Psoas muscle (tissue), 8 donors: ENCODE measurements around the gene TCL1A. TPM values are rescaled to one million over a fixed set of nuclear protein-coding genes. Genes with fewer than 3 reads are reported as not detected.

Source experiments
- ATAC-seq, 4 donors: fragments of 200-7000 bp; cut with Tn5 transposase; one replicate each; pipeline ENCODE4 v1.9.1; 2020; ENCODE audit warnings: moderate library complexity in 3 of 4, mild to moderate bottlenecking in 2 of 4
- DNase-seq, 2 donors: peaks; one replicate each; pipeline ENCODE4 v3.0.0-alpha.2; 2020
- H3K27ac ChIP-seq: fragments of 200-600 bp; one replicate; pipeline ENCODE4 v1.8.0; 2022
- H3K27me3 ChIP-seq, 3 donors: fragments of 200-600 bp in 1 of 3; one replicate each; pipeline versions ENCODE4 v1.6.1 to v1.8.0; 2013 to 2022; ENCODE audit warnings: low read length in 2 of 3, mild to moderate bottlenecking in 2 of 3, moderate library complexity in 1 of 3; ENCODE audit not compliant: insufficient read depth in 3 of 3
- H3K36me3 ChIP-seq, 2 donors: fragments of 200-600 bp in 1 of 2; one replicate each; pipeline versions ENCODE4 v1.6.1 to v1.8.0; 2013 to 2022; ENCODE audit warnings: low read depth in 1 of 2, mild to moderate bottlenecking in 1 of 2, moderate library complexity in 1 of 2; ENCODE audit not compliant: insufficient read depth in 1 of 2
- H3K4me1 ChIP-seq: fragments of 200-600 bp; one replicate; pipeline ENCODE4 v1.8.0; 2022
- H3K4me3 ChIP-seq: fragments of 200-600 bp; one replicate; pipeline ENCODE4 v1.8.0; 2022; ENCODE audit warnings: mild to moderate bottlenecking
- H3K9me3 ChIP-seq: fragments of 200-600 bp; one replicate; pipeline ENCODE4 v1.8.0; 2022
- WGBS, 3 donors: extraction: QIAGEN DNeasy Blood & Tissue Kit; methylation state at CpG; one replicate each; pipeline versions ENCODE4 v1.1.6 to v1.1.7; 2013; 5-methylcytosine and 5-hydroxymethylcytosine counted together
- intact Hi-C, 2 donors: fragments of 100-400 bp; cut with DNase I; formaldehyde crosslinking; loops; one replicate each; pipeline versions ENCODE4 v1.11.0 to v1.14.2; 2022
- polyA plus RNA-seq, 3 donors: library from polyadenylated mRNA; stranded (reverse); fragments of 200-250 nt; gene quantifications; one replicate each; pipeline ENCODE4 v1.2.3, GENCODE V29; 2013
- total RNA-seq, 4 donors: library from RNA; stranded (reverse); fragmentation: NEBNext Ultra II Directional in 2 of 4; extraction: Animal tissue kit (Norgen Biotek cat#: 25700) in 2 of 4; gene quantifications; one replicate each; pipeline versions ENCODE4 v1.2.1 to v1.2.4, GENCODE V29; 2021 to 2023
- TF ChIP-seq, protein P1 (sequence below): fragments of 200-600 bp; IDR thresholded peaks from one replicate; pipeline ENCODE4 v1.8.0; 2022; ENCODE audit warnings: antibody characterized with exemption
- donor health status: healthy with polysubstance abuse.
- donor health status: DM: no; HTN: no; CAD: no; lungs with moderate emphysema.
- donor health status: Bipolar disorder and iron deficiency.
- donor health status: healthy.
- donor health status: DM: yes; HTN: yes; CAD: no.
- donor health status: DM: no; HTN: no; CAD: no.
- donor health status: DM: no; HTN: no; CAD: no.
- donor health status: DM: yes; HTN: yes; CAD: no.

The TCL1A gene
- total and polyA plus RNA-seq, 7 donors, result 0.05 to 0.48 (median 0.17) TPM; not detected in 4

DNA sequence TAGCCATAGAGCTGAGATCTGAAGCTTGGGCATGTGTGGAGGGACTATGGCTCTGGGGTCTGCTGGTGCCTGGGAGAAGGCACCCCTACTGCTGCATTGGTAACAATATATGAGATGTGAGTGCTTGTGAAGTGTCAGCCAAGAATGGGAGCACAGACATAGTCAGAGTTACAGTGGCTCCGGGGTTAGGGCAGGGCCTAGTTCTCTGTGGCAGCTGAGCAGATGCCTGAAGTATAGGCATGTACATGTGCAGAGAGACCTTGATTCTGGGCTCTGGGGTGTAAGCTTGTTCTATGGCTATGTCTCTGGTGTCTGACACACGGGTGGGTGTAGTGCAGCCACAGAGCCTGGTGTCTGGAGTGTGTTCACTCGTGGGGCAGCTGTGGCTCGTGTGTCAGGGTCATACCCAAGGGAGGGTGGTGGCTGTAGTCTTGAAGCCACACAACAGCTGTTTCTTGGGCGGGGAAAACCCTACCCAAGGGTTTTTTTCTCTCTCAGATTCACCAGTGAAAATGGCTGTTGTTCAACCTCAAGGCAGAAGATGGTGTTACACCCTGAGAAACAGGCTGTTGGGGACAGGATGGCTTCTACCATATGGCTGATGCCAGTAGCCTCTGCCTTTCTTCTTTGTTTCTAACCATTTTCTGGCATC lies 11.9 kb upstream of the TCL1A start:
- intact Hi-C loops, result no loop called here
- DNase-seq (no peak), ATAC-seq (no peak)
- WGBS, 3 donors, result 34 to 37% (median 36%) methylated on average over 5 of the region's 5 CpGs
- TF ChIP-seq, protein P1, sequence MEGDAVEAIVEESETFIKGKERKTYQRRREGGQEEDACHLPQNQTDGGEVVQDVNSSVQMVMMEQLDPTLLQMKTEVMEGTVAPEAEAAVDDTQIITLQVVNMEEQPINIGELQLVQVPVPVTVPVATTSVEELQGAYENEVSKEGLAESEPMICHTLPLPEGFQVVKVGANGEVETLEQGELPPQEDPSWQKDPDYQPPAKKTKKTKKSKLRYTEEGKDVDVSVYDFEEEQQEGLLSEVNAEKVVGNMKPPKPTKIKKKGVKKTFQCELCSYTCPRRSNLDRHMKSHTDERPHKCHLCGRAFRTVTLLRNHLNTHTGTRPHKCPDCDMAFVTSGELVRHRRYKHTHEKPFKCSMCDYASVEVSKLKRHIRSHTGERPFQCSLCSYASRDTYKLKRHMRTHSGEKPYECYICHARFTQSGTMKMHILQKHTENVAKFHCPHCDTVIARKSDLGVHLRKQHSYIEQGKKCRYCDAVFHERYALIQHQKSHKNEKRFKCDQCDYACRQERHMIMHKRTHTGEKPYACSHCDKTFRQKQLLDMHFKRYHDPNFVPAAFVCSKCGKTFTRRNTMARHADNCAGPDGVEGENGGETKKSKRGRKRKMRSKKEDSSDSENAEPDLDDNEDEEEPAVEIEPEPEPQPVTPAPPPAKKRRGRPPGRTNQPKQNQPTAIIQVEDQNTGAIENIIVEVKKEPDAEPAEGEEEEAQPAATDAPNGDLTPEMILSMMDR, result no peak
- no peaks in the 10 kb centered on the region for H3K9me3 ChIP-seq
- H3K4me3 ChIP-seq, result no peak overlapping the region
- H3K36me3 ChIP-seq, result no peaks in the 10 kb centered on the region
- H3K4me1 ChIP-seq, result no peaks in the 10 kb centered on the region
- H3K27ac ChIP-seq, result no peak overlapping the region
- H3K27me3 ChIP-seq, result peaks cover 0 to 11% (median 4%) of the 10 kb centered on the region in 3 donors

DNA sequence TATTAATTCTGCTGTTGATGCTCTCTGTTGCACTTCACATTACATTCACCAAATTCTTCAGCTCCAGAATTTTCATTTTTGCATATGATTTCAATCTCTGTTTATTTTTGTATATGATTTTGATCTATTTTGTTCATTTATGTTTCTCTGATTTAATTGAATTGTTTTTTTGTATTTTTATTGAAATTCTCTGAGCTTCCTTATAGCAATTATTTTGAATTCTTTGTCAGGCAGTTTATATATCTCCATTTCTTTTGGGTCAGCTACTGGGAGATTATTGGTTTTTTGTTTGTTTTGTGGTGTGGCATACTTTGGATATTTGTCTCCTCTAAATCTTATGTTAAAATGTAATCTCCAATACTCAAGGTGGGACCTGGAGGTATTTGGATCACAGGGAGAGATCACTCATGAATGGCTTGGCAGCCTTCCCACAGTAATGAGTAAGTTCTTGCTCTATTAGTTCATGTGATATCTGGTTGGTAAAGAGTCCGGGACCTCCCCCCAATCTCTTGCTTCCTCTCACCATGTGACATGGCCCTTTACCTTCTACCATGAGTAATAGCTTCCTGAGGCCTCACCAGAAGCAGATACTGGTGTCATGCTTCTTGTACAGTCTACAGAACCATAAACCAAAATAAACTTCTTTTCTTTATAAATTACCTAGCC lies 8.7 kb upstream of the TCL1A start:
- Histone ChIP-seq H3K27me3 (peaks cover 0 to 6% (median 4%) of the 10 kb centered on the region in 3 donors), H3K4me1 (no peaks in the 10 kb centered on the region), H3K4me3 (no peak overlapping the region), H3K36me3 (no peaks in the 10 kb centered on the region), H3K9me3 (no peaks in the 10 kb centered on the region), H3K27ac (no peak overlapping the region)
- WGBS, 3 donors, result 67 to 76% (median 74%) methylated on average over 1 of the region's 1 CpG
- TF ChIP-seq, protein P1, result no peak
- intact Hi-C loops, result no loop called here
- ATAC-seq, result no peak
- no peak for DNase-seq

DNA sequence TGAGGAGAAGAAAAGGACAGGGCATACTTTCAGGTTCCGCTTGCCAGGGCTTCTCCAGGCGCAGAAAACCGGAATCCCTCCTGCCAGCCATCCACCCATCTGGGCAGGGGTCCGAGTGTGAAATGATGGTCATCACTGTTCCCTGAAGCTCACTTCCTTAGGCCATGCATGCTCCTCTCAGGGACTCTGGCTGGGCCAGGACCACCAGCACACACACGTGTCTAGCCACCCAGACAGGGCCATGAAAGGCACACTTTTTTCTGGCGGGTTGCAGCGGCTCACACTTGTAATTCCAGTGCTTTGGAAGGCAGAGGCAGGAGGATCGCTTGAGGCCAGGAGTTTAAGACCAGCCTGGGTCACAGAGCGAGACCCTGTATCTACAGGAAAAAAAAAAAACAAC lies 1.5 kb downstream of the TCL1A start:
- TF ChIP-seq, protein P1, result no peak
- DNase-seq, result no peak
- 86 to 92% (median 87%) methylated on average over 9 of the region's 9 CpGs for WGBS, 3 donors
- Histone ChIP-seq H3K4me3 (no peak overlapping the region), H3K27me3 (peaks cover 0 to 15% (median 7%) of the 10 kb centered on the region in 3 donors), H3K27ac (no peak overlapping the region), H3K4me1 (no peaks in the 10 kb centered on the region), H3K36me3 (no peaks in the 10 kb centered on the region), H3K9me3 (no peaks in the 10 kb centered on the region)
- intact Hi-C loops, result no loop called here
- ATAC-seq, result no peak

DNA sequence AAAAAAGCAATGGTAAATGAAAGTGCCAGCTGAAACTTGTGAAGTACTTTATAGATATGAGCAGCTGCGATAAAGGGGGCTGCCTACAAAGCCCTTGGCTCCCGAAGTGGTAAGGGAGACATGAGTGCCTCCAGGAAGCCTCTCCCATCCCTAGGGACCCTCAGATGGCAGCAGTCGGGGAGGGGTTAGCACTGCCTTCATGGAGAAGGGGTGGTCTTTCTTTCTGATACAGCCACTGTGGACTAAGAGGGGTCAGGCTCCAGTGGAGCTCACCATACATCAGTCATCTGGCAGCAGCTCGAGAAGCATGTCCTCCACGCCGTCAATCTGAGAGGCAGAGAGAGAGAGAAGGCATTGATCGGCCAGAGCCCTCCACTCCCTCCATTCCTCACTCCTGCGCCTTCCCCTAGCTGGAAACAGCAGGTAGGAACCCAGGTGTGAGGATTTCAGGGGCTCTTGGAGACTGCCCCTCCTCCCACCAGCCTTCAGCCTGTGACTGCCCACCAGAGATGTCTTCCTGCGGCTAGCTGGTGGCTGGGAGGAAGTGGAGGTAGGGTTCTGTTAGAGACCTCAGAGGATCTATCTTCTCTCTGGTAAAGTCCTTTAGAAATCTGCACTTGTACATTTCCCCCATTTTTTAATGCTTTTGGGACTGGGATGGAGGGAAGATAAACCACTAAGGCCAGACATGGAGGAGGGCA lies 2.3 kb downstream of the TCL1A start:
- no peak for DNase-seq
- WGBS, 3 donors, result 50 to 56% (median 56%) methylated on average over 9 of the region's 9 CpGs
- TF ChIP-seq, protein P1, result no peak
- H3K4me1 ChIP-seq, result no peaks in the 10 kb centered on the region
- H3K27me3 ChIP-seq, result peaks cover 0 to 16% (median 7%) of the 10 kb centered on the region in 3 donors
- H3K27ac ChIP-seq, result no peak overlapping the region
- no peaks in the 10 kb centered on the region for H3K9me3 ChIP-seq
- no peaks in the 10 kb centered on the region for H3K36me3 ChIP-seq
- ATAC-seq, result no peak
- intact Hi-C loops, result no loop called here
- H3K4me3 ChIP-seq, result no peak overlapping the region
